Bone marrow (tissue), 2 donors: ENCODE measurements around the gene GALM.

ENCODE experiments used
- DNase-seq, 2 donors: peaks; one replicate each; lab custom pipeline; 2025; lab: John Stamatoyannopoulos, UW

GALM gene

GRCh38 chr2:38771632-38772031 is 105.7 kb downstream of the GALM start:
- DNase-seq = no peak

GRCh38 chr2:38775097-38775920 is 109.4 kb downstream of the GALM start:
- DNase-seq = no peak

DNA sequence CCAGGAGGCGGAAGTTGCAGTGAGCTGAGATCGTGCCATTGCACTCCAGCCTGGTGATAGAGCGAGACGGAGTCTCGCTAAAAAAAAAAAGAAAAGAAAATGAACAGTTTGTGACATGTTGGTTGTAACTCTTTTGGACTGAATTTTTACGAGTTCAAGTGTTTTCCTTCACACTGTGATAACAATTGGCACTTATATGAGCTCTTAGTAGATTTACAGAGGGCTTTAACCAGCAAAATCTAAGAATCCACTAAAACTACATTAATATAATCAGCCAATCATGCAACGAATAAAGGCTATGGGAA is 110.0 kb downstream of the GALM start:
- DNase-seq = no peak

DNA sequence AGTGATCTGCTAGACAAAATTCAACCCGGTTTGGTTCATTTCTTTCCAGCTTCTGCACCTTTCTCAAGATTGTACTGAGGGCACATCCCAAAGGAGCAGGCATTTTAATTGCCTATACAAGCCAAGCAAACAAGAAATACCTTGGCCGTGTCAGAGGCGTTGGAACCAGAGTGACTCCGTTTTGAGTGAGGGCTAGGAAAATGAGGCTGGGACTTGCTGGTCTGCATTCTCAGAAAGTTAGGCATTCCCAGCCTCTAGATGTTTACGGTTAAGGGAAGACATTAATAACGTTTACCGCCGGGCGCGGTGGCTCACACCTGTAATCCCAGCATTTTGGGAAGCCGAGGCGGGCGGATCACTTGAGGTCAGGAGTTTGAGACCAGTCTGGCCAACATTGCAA is 110.6 kb downstream of the GALM start:
- no peak for DNase-seq

DNA sequence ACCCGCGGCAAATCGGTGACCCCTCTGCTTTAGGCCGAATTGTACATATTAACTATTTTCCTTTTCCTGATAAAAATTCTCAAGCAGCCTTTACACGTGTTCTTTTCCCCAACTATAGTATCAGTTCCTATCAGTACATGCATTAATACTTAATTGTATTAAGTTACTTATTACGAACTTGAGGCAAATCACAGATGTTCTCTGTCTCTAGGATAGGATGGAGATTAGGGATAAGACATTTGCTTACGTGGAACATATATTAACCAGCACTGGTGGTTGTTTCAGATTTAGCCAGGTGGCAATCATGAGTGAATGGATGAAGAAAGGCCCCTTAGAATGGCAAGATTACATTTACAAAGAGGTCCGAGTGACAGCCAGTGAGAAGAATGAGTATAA is 112.8 kb downstream of the GALM start:
- no peak for DNase-seq

DNA sequence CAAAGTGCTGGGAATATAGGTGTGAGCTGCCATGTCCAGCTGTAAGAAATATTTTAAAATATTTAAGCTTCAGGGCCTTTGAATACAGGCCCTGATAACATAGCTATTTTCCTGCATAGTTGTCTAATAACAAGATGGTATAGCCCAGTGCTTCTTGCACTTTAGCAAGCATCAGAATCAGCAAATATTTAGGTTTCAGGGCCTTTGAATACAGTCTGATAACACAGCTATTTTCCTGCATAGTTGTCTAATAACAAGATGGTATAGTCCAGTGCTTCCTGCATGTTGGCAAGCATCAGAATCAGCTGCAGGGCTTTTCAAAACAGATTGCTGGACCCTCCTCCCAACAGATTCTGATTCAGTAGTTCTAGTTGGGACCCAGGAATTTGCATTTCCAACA is 117.7 kb downstream of the GALM start:
- DNase-seq = no peak
